ENCODE measurements around the gene HNF1A.

- TF ChIP-seq, protein P1, sequence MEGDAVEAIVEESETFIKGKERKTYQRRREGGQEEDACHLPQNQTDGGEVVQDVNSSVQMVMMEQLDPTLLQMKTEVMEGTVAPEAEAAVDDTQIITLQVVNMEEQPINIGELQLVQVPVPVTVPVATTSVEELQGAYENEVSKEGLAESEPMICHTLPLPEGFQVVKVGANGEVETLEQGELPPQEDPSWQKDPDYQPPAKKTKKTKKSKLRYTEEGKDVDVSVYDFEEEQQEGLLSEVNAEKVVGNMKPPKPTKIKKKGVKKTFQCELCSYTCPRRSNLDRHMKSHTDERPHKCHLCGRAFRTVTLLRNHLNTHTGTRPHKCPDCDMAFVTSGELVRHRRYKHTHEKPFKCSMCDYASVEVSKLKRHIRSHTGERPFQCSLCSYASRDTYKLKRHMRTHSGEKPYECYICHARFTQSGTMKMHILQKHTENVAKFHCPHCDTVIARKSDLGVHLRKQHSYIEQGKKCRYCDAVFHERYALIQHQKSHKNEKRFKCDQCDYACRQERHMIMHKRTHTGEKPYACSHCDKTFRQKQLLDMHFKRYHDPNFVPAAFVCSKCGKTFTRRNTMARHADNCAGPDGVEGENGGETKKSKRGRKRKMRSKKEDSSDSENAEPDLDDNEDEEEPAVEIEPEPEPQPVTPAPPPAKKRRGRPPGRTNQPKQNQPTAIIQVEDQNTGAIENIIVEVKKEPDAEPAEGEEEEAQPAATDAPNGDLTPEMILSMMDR (conservative IDR thresholded peaks at IDR 0.05; ENCODE audit: low read depth, low read length), result no peak
- TF ChIP-seq FOS (IDR thresholded peaks at IDR 0.05; ENCODE audit: low read depth, low read length) (no peak), RFX5 (IDR thresholded peaks at IDR 0.05; ENCODE audit: low read depth, low read length) (no peak)
Observed at GRCh38 chr12:121033625-121034349, 55.4 kb downstream of the HNF1A start.

Measured in IMR-90 (cell line).